GM19023 (cell line): ENCODE measurements around the gene CLIP4.

Experiments
- ATAC-seq: cut with Tn5 transposase; IDR thresholded peaks from one replicate; pipeline ENCODE4 v1.9.1; 2021; ENCODE audit warnings: mild to moderate bottlenecking, moderate library complexity; ENCODE audit not compliant: unreplicated experiment

Gene CLIP4

DNA sequence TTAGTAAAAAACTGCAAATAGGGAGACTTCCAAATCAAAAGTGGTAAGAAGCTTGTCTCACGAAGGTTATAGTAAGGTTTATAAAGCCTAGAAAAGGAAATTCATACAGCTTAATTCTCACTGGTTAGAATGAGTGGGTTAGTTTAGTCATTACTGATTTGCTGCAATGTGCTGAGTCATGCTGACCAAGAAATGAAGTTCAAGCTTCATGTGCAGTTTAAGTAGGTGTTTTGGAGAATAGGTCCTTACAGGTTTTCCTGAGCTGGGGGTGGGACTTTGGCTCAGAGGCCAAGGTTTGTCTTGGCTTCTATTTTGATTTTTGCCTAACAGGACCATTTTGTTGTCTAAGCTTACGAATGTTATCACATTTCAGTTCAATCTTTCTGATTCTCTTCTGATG lies 15.1 kb downstream of the CLIP4 start:
- peak; percentile 64 for ATAC-seq

DNA sequence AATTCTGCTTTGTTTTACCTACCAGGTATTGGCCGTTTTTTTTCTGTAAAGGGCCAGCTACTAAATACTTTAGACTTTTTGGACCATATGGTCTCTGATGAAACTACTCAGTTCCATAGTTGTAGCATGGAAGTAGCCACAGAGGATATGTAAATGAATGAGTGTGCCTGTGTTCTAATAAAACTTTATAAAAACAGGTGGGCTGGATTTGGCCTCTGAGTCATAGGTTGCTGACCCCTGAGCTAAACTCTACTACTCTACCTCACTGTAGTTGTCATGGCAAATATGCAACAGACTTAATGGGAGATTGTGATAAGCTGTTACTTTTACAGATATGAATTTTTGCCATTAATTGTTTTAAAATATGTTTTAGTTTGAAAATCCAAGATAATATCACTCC lies 19.7 kb downstream of the CLIP4 start:
- no peak for ATAC-seq

DNA sequence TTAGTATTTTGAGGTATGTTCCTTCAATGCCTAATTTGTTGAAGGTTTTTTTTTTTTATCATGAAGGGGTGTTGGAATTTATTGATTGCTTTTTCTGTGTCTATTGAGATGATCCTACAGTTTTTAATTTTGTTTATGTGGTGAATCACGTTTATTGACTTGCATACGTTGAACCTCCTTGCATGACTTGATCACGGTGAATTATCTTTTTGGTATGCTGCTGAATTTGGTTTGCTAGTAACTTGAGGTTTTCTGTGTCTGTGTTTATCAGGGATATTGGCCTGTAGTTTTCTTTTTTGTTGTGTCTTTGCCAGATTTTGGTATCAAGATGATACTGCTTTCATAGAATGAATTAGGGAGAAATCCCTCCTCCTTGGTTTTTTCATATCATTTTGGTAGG lies 23.9 kb downstream of the CLIP4 start:
- no peak for ATAC-seq

DNA sequence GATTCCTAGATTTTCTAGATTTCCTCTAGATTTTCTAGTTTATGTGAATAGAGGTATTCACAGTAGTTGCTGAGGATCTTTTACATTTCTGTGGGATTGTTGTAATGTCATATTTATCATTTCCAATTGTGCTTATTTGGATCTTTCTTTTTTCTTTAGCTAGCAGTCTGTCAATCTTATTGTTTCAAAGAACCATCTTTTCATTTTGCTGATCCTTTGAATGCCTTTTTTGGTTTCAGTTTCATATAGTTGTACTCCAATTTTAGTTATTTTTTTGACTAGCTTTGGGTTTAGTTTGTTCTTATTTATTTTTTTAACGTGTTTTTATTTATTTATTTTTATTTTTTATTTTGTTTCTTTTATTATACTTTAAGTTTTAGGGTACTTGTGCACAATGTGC lies 24.5 kb downstream of the CLIP4 start:
- no peak for ATAC-seq

DNA sequence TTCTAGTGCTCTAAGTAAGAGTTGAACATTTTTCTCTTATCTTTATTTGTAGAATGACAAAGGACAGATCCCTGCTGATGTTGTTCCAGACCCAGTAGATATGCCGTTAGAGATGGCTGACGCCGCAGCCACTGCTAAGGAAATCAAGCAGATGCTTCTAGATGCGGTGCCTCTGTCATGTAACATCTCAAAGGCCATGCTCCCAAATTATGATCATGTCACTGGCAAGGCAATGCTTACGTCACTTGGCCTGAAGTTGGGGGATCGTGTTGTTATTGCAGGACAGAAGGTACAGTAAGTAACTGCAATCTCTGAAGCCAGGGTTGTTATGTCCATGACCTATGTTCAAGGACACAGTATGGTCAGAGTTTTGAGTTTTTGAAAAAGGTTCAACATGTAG lies 28.4 kb downstream of the CLIP4 start:
- ATAC-seq = no peak

DNA sequence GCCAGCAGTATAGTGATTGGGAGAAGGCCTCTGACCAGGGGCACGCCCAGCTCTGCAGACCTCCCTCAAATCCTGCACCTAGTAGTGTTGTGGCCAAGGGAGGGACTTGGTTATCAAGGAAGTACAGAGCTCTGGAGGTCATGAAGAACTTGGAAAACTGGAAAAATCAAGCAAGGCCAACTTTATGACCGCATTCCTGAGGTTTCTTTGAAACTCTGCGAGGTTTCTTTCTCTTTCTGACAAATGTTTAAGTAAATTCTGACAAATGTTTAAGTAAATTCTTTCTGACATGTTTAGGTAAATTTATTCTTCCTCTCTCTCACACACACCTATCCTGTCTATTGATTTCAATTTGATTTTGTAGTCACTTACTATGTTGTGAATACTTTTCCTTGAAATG lies 31.0 kb downstream of the CLIP4 start:
- no peak for ATAC-seq

DNA sequence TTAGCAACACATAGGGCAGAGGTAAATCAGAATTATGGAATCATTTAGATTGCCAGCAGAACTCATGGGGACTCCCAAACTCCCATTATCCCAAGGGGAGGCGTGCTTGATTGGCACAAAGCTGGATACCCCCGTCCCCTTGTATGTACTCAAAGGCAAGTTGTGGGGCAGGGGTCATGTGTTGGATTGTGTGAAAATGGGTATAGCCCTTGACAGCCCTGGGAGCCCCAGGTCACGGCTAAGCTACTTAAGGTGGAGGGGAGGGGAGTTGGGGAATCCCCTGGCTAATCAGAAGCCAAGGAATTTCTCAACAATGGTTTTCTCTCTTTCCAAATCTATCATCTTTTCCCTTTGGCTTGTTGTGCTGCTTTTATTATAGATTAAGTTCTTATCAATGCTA lies 32.7 kb downstream of the CLIP4 start:
- ATAC-seq = no peak

DNA sequence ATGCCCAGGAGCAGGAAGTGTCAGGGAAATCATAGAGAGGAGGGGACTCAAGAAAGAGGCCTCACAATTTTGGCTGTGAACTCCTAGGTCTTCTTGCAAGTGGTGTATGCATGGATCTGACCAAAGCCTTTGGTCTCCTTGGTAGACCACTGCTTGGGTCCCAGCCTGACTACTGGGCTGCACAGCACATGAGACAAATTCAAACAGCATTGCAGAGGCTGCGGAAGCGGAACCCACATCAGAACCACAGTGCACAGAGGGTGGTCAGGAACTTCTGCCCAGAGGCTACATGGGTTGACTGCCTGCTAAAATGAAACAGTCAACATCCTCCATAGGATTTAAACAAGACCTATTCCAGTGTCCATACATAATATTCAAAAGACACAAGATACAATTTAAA lies 39.4 kb downstream of the CLIP4 start:
- no peak for ATAC-seq

DNA sequence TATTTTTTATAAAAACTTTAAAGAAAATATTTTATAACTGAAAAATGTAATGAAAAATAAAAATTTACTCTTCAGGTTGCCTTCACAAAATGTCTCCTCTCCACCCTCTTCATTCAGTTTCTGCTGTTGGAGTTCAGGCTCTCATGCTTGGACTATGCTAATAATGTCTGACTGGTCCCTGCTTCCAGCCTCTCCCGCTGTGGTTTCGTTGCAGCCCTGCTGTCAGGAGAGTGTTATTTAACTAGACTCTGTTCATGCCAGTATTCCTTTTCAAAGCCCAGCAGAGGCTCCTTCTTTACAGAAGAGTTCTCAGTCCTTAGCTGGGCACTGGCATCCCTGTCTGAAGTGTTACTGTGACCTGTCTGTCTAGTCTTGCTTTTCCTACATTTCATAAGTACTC lies 40.4 kb downstream of the CLIP4 start:
- no peak for ATAC-seq

DNA sequence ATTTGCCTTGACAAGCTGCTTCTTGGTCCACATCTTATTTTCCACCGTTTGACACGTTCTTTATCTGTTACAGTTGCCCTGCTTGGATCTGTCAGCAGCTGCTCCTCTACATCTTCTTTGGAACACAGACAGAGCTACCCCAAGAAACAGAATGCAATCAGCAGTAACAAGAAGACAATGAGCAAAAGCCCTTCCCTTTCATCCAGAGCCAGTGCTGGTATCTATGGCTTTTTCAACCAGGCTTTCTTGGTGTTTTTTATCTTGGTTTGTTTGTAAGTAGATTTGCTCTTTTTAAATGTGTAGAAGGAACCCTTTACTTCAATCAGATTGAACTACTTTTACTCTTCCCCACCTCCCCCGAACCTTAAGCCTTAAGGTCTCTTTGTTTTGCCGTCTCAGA lies 41.9 kb downstream of the CLIP4 start:
- ATAC-seq = no peak

DNA sequence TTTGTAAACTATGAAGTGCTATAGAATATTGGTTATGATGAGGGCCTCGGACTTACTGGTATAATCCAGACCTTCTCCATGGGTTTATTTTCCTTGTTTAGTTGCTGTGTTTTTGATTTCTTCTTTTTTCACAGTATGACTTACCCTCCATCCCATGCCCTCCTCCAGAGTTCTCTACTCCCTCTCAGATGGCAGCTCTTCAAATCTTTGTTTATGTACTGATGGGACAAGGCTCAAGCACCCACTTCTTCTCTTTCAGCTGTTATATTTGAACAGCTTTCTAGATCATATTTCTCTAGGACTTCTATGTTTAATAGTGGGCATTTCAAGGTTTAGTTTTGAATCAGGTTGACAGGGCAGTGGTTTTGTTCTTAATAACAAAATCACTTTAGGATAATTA lies 43.9 kb downstream of the CLIP4 start:
- ATAC-seq = no peak

DNA sequence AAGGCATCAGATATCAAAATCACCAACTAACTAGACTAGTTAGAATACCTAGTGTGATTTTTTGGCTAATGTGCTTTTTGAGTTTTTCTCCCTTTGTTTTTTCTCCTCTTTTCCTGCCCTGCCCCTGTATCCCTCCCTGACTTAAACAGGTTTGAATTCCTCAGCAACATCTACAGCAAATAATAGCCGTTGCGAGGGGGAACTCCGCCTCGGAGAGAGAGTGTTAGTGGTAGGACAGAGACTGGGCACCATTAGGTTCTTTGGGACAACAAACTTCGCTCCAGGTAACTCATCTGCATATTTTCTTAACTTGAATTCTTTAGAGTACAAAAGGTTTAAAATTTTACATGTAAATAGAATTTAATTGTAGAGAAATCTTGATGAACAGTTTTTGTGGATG lies 45.0 kb downstream of the CLIP4 start:
- ATAC-seq = no peak

DNA sequence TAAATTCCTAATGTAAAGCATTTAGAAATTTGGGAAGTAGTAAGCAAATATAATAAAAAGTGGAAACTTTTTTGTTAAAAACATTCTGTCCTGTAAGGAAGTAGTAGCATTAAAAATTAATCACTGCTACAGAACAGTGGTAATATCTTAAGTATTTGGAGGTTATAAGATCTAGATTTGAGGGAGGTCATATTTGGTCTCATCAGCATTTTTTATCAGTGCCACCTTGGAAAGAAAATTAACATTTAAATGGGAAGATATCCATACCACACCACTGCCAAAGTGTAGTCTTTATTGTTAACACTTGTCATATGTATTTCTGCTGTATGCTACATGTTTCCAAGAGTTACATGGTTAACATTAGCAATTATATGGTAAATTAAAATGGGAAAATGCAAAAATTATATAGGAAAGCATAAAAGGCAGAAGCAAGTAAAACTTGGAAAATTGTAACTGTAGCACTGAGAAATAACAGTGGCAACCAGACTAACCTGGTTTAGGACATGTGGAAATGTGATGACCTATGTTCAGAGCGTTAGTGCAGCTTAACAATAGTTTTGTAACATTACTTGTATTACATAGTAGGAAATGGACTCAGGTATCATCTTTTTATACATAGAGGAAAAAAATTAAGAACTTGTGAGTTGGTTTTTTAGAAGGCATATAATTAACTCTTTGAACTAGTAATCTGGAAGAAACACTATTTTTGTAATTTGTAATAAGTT lies 47.2 kb downstream of the CLIP4 start:
- ATAC-seq = no peak

DNA sequence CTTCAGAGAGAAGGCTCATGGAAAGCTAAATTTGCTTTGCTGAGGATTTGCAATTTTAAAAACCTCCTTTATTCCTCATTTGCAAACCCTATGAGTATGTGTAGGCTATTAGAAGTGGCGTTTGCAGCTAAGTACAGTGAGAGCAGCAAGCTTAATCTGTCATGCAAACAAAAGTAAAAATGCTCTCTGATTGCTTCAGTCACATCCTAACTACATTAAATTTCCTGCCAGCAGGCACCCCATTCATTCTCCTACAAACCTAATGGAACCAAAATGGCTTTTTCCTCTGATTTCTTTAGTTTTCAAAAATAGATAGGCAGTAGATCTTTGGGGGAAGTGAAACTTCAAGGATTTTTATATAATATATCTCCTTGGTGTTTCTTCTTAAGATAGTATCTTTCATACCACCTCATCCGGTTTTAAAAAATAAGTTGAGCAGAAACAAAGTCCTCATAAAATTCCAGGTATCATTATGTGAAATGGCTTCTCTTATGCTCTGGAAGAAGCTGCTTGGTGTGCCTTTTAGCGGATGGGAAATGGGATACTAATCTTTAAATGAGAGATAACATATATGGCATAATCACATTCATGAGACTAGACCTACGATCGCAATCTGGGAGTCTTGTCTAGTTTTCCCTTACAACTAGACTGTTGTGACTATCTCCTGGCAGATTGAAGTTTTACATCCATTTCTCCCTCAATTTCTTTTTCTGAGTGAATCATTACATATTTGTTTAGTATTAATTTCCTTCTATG lies 49.1 kb downstream of the CLIP4 start:
- no peak for ATAC-seq

DNA sequence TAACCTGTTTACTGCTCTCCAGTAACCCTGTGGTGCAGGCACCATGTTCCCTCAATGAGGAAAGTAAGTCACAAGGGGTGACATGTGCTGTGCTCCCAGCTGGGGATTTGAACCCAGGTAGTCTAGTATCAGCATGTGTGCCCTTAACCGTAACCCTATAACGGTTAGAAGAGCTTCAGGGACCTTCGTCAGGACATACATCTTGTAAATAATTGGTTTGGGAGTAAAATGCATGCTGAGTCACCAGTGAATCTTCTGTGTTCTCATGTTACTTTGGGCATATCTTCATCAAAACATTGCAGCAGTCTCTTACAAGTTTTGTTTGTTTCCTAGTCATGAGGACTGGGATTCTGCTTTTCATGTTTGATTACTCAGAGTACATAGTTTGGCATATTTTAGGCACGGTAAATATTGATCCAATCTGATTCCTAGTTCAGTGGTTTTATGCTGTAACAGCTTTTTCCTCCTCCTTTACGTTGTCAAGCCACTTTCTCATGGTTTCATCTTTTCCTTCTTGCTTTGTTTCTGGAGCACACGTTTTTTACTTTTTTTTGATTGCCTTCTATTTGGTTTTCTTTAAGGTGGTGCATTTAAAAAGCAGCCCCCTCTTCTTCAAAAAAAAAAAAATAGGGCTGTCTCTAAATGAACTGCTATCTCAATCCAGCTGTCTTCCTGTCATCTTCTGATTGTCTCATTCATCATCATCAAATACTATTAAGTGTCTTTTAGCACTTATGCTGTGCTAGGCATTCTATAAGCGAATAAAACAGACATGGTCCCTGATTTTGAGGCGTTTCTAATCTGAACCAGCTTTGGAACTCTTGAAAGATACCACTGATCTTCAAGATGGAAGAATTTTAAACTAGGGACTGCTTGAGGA lies 50.4 kb downstream of the CLIP4 start:
- no peak for ATAC-seq

DNA sequence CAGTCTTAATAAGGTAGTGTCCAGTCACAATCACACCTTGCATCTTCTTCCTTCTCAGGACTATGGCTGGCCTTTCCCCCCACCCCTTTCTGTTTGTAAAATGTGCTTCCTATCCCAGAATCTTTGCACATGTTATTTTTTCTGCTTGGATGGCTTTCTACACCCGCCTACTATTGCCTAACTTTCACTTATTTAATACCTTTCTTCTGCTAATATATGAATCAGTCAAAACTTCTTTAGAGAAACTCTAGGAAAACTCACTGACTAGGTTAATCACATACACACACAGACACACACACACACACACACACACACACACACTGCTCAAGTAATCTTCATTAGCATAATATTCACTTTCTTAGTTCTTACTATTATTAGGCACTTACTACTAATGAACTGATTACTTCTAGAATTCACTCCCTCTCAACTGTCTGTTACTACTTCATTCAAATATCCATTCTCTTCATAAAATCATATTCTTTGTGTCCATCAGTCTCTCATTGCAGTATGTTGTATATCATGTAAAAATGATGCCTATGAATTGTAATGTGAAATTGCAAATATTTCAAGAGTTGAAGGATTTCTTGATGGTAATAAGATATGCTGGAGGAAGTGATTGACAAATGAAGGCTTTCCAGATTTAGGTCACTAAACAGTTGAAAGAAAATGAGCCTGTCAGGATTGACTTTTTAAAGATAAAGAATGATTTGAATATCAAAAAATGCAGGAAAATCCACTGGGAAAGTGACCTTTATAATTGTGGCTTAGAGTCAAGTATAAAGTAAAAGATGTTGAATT lies 51.2 kb downstream of the CLIP4 start:
- no peak for ATAC-seq

DNA sequence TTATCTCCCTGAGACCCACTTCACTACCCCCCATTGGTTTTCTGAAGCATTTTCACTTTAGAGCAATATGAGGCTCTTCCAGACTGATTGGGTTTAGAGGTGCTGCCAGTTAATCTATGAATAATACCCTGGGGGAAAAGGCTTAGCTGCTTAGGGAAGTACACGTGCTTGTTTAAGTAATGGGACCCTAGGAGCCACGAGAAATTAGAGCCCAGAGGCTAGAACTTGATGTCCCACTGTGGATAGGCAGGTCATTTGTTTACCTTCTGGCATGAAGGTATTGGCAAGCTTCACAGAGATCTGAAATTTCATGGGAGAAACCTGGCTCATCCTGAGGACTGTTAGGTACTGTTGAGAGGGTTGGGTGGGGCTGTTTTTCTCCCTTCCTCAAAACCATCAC lies 59.7 kb downstream of the CLIP4 start:
- ATAC-seq = no peak

DNA sequence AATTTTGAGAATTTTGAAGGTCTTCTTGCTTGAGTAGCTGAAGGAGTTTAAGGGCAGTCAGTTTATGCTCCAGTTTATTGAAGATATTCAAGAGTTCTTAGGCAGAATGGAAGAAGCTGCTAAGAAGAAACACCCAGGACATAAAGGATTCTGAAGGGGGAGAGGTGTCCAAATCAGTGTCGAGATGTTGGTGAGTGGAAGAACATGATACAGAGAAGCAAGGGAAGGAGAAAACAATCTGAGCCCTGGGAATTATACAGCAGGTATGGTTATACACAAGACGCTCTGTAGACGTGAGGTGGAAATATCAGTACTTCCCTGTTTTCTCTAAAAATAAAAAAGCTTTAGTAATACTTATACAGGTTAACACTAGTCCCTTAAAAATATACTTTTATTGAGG lies 60.1 kb downstream of the CLIP4 start:
- ATAC-seq = no peak

DNA sequence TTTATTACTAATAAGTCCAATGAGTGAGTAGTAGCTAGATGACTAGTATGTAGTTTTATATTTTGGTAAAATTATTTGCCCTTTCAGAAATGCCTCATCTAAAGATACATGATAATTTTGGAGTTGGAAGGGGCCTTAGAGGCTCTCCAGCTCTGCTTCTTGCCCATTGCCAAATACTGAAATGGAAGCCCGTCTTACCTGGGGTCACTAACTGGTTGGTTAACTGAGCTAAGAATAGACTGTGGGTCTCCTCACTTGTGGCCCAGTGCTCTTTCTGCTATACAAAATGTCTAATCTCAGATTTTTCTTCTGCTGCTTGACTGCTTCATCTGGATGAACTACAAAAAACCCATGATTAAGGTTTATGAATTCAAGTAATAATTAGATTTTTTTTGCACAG lies 67.1 kb downstream of the CLIP4 start:
- ATAC-seq = no peak

DNA sequence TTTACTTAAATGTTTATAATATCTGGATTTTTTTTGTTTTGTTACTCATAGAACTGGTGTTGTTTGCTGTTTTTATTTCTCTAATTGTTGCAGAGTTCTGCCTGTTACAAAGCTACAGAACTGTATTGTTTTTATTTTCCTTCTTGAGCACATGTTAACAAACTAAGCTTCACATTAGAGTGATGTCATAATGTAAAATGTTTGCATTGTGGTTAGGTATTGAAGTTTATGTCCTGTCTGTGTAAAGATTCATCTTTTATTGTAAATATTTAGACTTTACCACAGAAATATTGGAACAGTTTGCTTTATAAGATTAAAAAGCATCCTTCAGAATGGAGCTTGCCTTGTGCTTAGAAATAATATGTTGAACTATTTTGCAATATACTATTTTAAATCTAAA lies 67.7 kb downstream of the CLIP4 start:
- no peak for ATAC-seq

DNA sequence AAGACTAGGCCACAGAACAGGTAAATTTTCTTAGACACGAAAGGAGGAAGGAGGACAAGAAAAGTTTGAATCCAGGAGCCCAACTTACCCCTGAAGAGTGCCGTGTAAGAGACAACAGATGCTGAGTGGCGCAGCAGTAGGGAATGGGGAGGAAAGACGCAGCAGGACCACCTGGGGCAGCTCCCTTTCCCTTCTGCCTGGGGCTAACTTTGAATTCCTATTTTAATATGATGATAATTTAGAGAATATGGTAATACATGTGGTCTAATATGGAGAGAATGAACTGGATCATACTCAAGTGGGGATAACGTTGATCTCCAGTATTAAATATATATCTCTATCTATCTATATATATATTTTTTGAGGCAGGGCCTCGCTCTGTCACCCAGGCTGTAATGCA lies 69.3 kb downstream of the CLIP4 start:
- ATAC-seq = no peak
